ENCODE results near the gene KCNJ6. TPM values are rescaled to one million over a fixed set of nuclear protein-coding genes. Genes with fewer than 3 reads are reported as not detected.

The KCNJ6 gene
- total and polyA plus RNA-seq, 5 donors = 0.03 TPM; not detected in 4

GRCh38 chr21:37843191-37843590, 73.1 kb downstream of the KCNJ6 start:
- H3K9me3 ChIP-seq (ENCODE audit: control insufficient read depth, low read length) = no peaks in the 10 kb centered on the region
- no peak overlapping the region for H3K27ac ChIP-seq (ENCODE audit: low read length)
- ATAC-seq (no peak), DNase-seq (no peak)
- intact Hi-C loops (cut with DNase I) = no loop called here
- 64% methylated on average over 1 of the region's 1 CpG for WGBS
- no peaks in the 10 kb centered on the region for H3K27me3 ChIP-seq (ENCODE audit: control insufficient read depth, insufficient read depth)
- H3K4me1 ChIP-seq (ENCODE audit: control insufficient read depth, insufficient read depth, low read length) = no peaks in the 10 kb centered on the region
- no peak overlapping the region for H3K4me3 ChIP-seq (ENCODE audit: low read length)

GRCh38 chr21:37842163-37842919, 73.9 kb downstream of the KCNJ6 start:
- Histone ChIP-seq H3K27ac (ENCODE audit: low read length) (no peak overlapping the region), H3K4me1 (ENCODE audit: control insufficient read depth, insufficient read depth, low read length) (no peaks in the 10 kb centered on the region), H3K9me3 (ENCODE audit: control insufficient read depth, low read length) (no peaks in the 10 kb centered on the region), H3K27me3 (ENCODE audit: control insufficient read depth, insufficient read depth) (no peaks in the 10 kb centered on the region), H3K4me3 (ENCODE audit: low read length) (no peak overlapping the region)
- WGBS = 68% methylated on average over 14 of the region's 14 CpGs
- intact Hi-C loops (cut with DNase I) = no loop called here
- no peak for ATAC-seq
- DNase-seq = no peak

- Histone ChIP-seq H3K4me3 (ENCODE audit: low read length) (no peak overlapping the region), H3K27me3 (ENCODE audit: control insufficient read depth, insufficient read depth) (no peaks in the 10 kb centered on the region), H3K9me3 (ENCODE audit: control insufficient read depth, low read length) (no peaks in the 10 kb centered on the region), H3K4me1 (ENCODE audit: control insufficient read depth, insufficient read depth, low read length) (no peaks in the 10 kb centered on the region), H3K27ac (ENCODE audit: low read length) (no peak overlapping the region)
- no peak for DNase-seq
- ATAC-seq = no peak
- WGBS = 91% methylated on average over 3 of the region's 3 CpGs
- intact Hi-C loops (cut with DNase I) = no loop called here
Measured at GRCh38 chr21:37837381-37837780, 78.9 kb downstream of the KCNJ6 start.

GRCh38 chr21:37835481-37835880, 80.8 kb downstream of the KCNJ6 start:
- ATAC-seq = no peak
- intact Hi-C loops (cut with DNase I) = no loop called here
- no peak overlapping the region for H3K27ac ChIP-seq (ENCODE audit: low read length)
- H3K9me3 ChIP-seq (ENCODE audit: control insufficient read depth, low read length) = no peaks in the 10 kb centered on the region
- 87% methylated on average over 3 of the region's 3 CpGs for WGBS
- H3K4me1 ChIP-seq (ENCODE audit: control insufficient read depth, insufficient read depth, low read length) = no peaks in the 10 kb centered on the region
- no peak for DNase-seq
- no peaks in the 10 kb centered on the region for H3K27me3 ChIP-seq (ENCODE audit: control insufficient read depth, insufficient read depth)
- H3K4me3 ChIP-seq (ENCODE audit: low read length) = no peak overlapping the region

GRCh38 chr21:37833301-37833700, 83.0 kb downstream of the KCNJ6 start:
- Histone ChIP-seq H3K4me1 (ENCODE audit: control insufficient read depth, insufficient read depth, low read length) (no peaks in the 10 kb centered on the region), H3K9me3 (ENCODE audit: control insufficient read depth, low read length) (no peaks in the 10 kb centered on the region), H3K27me3 (ENCODE audit: control insufficient read depth, insufficient read depth) (no peaks in the 10 kb centered on the region), H3K27ac (ENCODE audit: low read length) (no peak overlapping the region), H3K4me3 (ENCODE audit: low read length) (no peak overlapping the region)
- WGBS = 73% methylated on average over 6 of the region's 6 CpGs
- intact Hi-C loops (cut with DNase I) = no loop called here
- ATAC-seq (no peak), DNase-seq (no peak)

- Histone ChIP-seq H3K4me3 (ENCODE audit: low read length) (no peak overlapping the region), H3K27me3 (ENCODE audit: control insufficient read depth, insufficient read depth) (no peaks in the 10 kb centered on the region), H3K9me3 (ENCODE audit: control insufficient read depth, low read length) (no peaks in the 10 kb centered on the region), H3K27ac (ENCODE audit: low read length) (no peak overlapping the region), H3K4me1 (ENCODE audit: control insufficient read depth, insufficient read depth, low read length) (no peaks in the 10 kb centered on the region)
- WGBS = 75% methylated on average over 4 of the region's 4 CpGs
- intact Hi-C loops (cut with DNase I) = no loop called here
- ATAC-seq (no peak), DNase-seq (no peak)
Measured at GRCh38 chr21:37829447-37829846, 86.8 kb downstream of the KCNJ6 start.

- ATAC-seq (no peak), DNase-seq (no peak)
- Histone ChIP-seq H3K27ac (ENCODE audit: low read length) (no peak overlapping the region), H3K4me1 (ENCODE audit: control insufficient read depth, insufficient read depth, low read length) (no peaks in the 10 kb centered on the region), H3K27me3 (ENCODE audit: control insufficient read depth, insufficient read depth) (no peaks in the 10 kb centered on the region), H3K9me3 (ENCODE audit: control insufficient read depth, low read length) (no peaks in the 10 kb centered on the region), H3K4me3 (ENCODE audit: low read length) (no peak overlapping the region)
- intact Hi-C loops (cut with DNase I) = no loop called here
- WGBS = 50% methylated on average over 6 of the region's 6 CpGs
Measured at GRCh38 chr21:37828991-37829390, 87.3 kb downstream of the KCNJ6 start.

GRCh38 chr21:37828556-37828955, 87.7 kb downstream of the KCNJ6 start:
- intact Hi-C loops (cut with DNase I) = no loop called here
- Histone ChIP-seq H3K9me3 (ENCODE audit: control insufficient read depth, low read length) (no peaks in the 10 kb centered on the region), H3K27ac (ENCODE audit: low read length) (no peak overlapping the region), H3K4me1 (ENCODE audit: control insufficient read depth, insufficient read depth, low read length) (no peaks in the 10 kb centered on the region), H3K27me3 (ENCODE audit: control insufficient read depth, insufficient read depth) (no peaks in the 10 kb centered on the region), H3K4me3 (ENCODE audit: low read length) (no peak overlapping the region)
- DNase-seq (no peak), ATAC-seq (no peak)
- WGBS = 71% methylated on average over 9 of the region's 9 CpGs

GRCh38 chr21:37827913-37828312, 88.3 kb downstream of the KCNJ6 start:
- Histone ChIP-seq H3K4me1 (ENCODE audit: control insufficient read depth, insufficient read depth, low read length) (no peaks in the 10 kb centered on the region), H3K9me3 (ENCODE audit: control insufficient read depth, low read length) (no peaks in the 10 kb centered on the region), H3K27me3 (ENCODE audit: control insufficient read depth, insufficient read depth) (no peaks in the 10 kb centered on the region), H3K27ac (ENCODE audit: low read length) (no peak overlapping the region), H3K4me3 (ENCODE audit: low read length) (no peak overlapping the region)
- no peak for DNase-seq
- 46% methylated on average over 6 of the region's 6 CpGs for WGBS
- intact Hi-C loops (cut with DNase I) = no loop called here
- no peak for ATAC-seq

GRCh38 chr21:37821786-37822450, 94.3 kb downstream of the KCNJ6 start:
- Histone ChIP-seq H3K27me3 (ENCODE audit: control insufficient read depth, insufficient read depth) (peaks cover 2% of the 10 kb centered on the region), H3K27ac (ENCODE audit: low read length) (no peak overlapping the region), H3K4me3 (ENCODE audit: low read length) (no peak overlapping the region), H3K9me3 (ENCODE audit: control insufficient read depth, low read length) (no peaks in the 10 kb centered on the region), H3K4me1 (ENCODE audit: control insufficient read depth, insufficient read depth, low read length) (no peaks in the 10 kb centered on the region)
- intact Hi-C loops (cut with DNase I) = no loop called here
- ATAC-seq = no peak
- 42% methylated on average over 3 of the region's 3 CpGs for WGBS
- DNase-seq = no peak

GRCh38 chr21:37821092-37821491, 95.2 kb downstream of the KCNJ6 start:
- intact Hi-C loops (cut with DNase I) = no loop called here
- peaks cover 2% of the 10 kb centered on the region for H3K27me3 ChIP-seq (ENCODE audit: control insufficient read depth, insufficient read depth)
- no peaks in the 10 kb centered on the region for H3K9me3 ChIP-seq (ENCODE audit: control insufficient read depth, low read length)
- H3K4me1 ChIP-seq (ENCODE audit: control insufficient read depth, insufficient read depth, low read length) = no peaks in the 10 kb centered on the region
- ATAC-seq (no peak), DNase-seq (no peak)
- H3K4me3 ChIP-seq (ENCODE audit: low read length) = no peak overlapping the region
- WGBS = 86% methylated on average over 2 of the region's 2 CpGs
- no peak overlapping the region for H3K27ac ChIP-seq (ENCODE audit: low read length)

Data from right cardiac atrium (tissue), 5 donors.